ENCODE results near the gene PITPNB. TPM values are rescaled to one million over a fixed set of nuclear protein-coding genes. Genes with fewer than 3 reads are reported as not detected.
A peak's percentile ranks its signal among the peaks of the same experiment; 100 is the strongest.

PITPNB gene
- total RNA-seq, 1 donor from 2014 or later, result 72.5 TPM

DNA sequence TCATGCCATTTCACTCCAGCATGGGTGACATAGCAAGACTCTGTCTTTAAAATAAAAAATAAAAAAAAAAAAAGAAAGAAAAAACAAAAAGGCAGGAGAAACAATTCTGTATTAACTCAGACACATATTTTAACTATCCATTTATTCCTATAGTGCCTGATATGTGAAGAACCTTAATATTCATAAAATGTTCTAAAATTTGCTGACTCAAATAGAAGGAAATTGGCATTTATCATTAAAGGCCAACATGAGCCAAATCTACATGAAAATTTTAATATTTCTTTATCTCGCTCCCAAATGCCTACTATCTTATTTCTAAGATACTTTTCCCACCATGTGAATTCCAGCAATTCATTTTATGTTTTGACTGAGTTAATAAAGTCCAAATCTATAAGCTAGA, 18.9 kb downstream of the PITPNB start:
- TF ChIP-seq, protein P1, sequence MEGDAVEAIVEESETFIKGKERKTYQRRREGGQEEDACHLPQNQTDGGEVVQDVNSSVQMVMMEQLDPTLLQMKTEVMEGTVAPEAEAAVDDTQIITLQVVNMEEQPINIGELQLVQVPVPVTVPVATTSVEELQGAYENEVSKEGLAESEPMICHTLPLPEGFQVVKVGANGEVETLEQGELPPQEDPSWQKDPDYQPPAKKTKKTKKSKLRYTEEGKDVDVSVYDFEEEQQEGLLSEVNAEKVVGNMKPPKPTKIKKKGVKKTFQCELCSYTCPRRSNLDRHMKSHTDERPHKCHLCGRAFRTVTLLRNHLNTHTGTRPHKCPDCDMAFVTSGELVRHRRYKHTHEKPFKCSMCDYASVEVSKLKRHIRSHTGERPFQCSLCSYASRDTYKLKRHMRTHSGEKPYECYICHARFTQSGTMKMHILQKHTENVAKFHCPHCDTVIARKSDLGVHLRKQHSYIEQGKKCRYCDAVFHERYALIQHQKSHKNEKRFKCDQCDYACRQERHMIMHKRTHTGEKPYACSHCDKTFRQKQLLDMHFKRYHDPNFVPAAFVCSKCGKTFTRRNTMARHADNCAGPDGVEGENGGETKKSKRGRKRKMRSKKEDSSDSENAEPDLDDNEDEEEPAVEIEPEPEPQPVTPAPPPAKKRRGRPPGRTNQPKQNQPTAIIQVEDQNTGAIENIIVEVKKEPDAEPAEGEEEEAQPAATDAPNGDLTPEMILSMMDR (IDR thresholded peaks at IDR 0.05; ENCODE audit: unreplicated experiment), result no peak
- Mint-ChIP-seq H3K4me1 (ENCODE audit: unreplicated experiment) (no peaks in the 10 kb centered on the region), H3K27ac (ENCODE audit: unreplicated experiment) (no peak overlapping the region), H3K36me3 (ENCODE audit: low read depth, unreplicated experiment) (peaks cover 22% of the 10 kb centered on the region), H3K27me3 (ENCODE audit: unreplicated experiment) (no peaks in the 10 kb centered on the region), H3K9me3 (ENCODE audit: unreplicated experiment) (no peaks in the 10 kb centered on the region), H3K4me3 (ENCODE audit: unreplicated experiment) (no peak overlapping the region)
- no peak for DNase-seq (ENCODE audit: low spot score)

GRCh38 chr22:27896245-27896644, 22.8 kb downstream of the PITPNB start:
- Mint-ChIP-seq H3K4me3 (ENCODE audit: unreplicated experiment) (no peak overlapping the region), H3K27ac (ENCODE audit: unreplicated experiment) (no peak overlapping the region), H3K27me3 (ENCODE audit: unreplicated experiment) (no peaks in the 10 kb centered on the region), H3K4me1 (ENCODE audit: unreplicated experiment) (no peaks in the 10 kb centered on the region), H3K36me3 (ENCODE audit: low read depth, unreplicated experiment) (peaks cover 21% of the 10 kb centered on the region), H3K9me3 (ENCODE audit: unreplicated experiment) (no peaks in the 10 kb centered on the region)
- TF ChIP-seq, protein P1 (IDR thresholded peaks at IDR 0.05; ENCODE audit: unreplicated experiment), result no peak
- no peak for DNase-seq (ENCODE audit: low spot score)

- DNase-seq (ENCODE audit: low spot score), result no peak
- Mint-ChIP-seq H3K27ac (ENCODE audit: unreplicated experiment) (no peak overlapping the region), H3K9me3 (ENCODE audit: unreplicated experiment) (no peaks in the 10 kb centered on the region), H3K36me3 (ENCODE audit: low read depth, unreplicated experiment) (peaks cover 16% of the 10 kb centered on the region), H3K27me3 (ENCODE audit: unreplicated experiment) (no peaks in the 10 kb centered on the region), H3K4me1 (ENCODE audit: unreplicated experiment) (no peaks in the 10 kb centered on the region), H3K4me3 (ENCODE audit: unreplicated experiment) (no peak overlapping the region)
- TF ChIP-seq, protein P1 (IDR thresholded peaks at IDR 0.05; ENCODE audit: unreplicated experiment), result no peak
These were observed 23.5 kb downstream of the PITPNB start for GRCh38 chr22:27895600-27895999.

- no peak for DNase-seq (ENCODE audit: low spot score)
- Mint-ChIP-seq H3K9me3 (ENCODE audit: unreplicated experiment) (no peaks in the 10 kb centered on the region), H3K4me3 (ENCODE audit: unreplicated experiment) (peak overlapping the region; percentile 31), H3K36me3 (ENCODE audit: low read depth, unreplicated experiment) (peaks cover 16% of the 10 kb centered on the region), H3K4me1 (ENCODE audit: unreplicated experiment) (peaks cover 10% of the 10 kb centered on the region), H3K27ac (ENCODE audit: unreplicated experiment) (no peak overlapping the region), H3K27me3 (ENCODE audit: unreplicated experiment) (no peaks in the 10 kb centered on the region)
- TF ChIP-seq, protein P1 (IDR thresholded peaks at IDR 0.05; ENCODE audit: unreplicated experiment), result no peak
These were observed 26.2 kb downstream of the PITPNB start for GRCh38 chr22:27892811-27893210.

DNA sequence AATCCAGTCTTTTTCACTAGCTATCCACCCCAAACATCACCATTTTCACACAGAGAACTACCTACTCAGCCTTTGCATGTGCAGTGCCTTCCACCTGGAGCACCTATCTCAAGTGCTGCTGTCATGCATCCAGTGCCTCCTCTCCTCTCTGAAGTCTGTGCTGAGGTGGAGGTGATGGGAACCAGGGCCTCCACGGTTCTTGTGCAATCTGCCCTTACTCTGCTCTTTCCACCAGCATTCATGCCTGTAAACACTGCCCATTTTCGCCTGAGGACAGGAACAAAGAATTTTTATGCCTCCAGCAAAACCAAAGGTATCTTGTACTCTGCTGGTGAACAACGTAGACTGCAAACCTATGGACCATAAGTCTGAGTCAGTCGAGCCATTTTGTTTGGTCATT, 27.0 kb downstream of the PITPNB start:
- H3K4me1 Mint-ChIP-seq (ENCODE audit: unreplicated experiment), result peaks cover 10% of the 10 kb centered on the region
- no peak overlapping the region for H3K27ac Mint-ChIP-seq (ENCODE audit: unreplicated experiment)
- H3K4me3 Mint-ChIP-seq (ENCODE audit: unreplicated experiment), result no peak overlapping the region
- no peaks in the 10 kb centered on the region for H3K9me3 Mint-ChIP-seq (ENCODE audit: unreplicated experiment)
- DNase-seq (ENCODE audit: low spot score), result no peak
- TF ChIP-seq, protein P1 (IDR thresholded peaks at IDR 0.05; ENCODE audit: unreplicated experiment), result no peak
- peaks cover 16% of the 10 kb centered on the region for H3K36me3 Mint-ChIP-seq (ENCODE audit: low read depth, unreplicated experiment)
- no peaks in the 10 kb centered on the region for H3K27me3 Mint-ChIP-seq (ENCODE audit: unreplicated experiment)

All from endothelial cell (in vitro differentiated cells).